GM23338 (cell line): ENCODE results near the gene GHRH. TPM values are rescaled to one million over a fixed set of nuclear protein-coding genes. Genes with fewer than 3 reads are reported as not detected.

Source experiments
- ATAC-seq: fragments of 200-7000 bp; cut with Tn5 transposase; 3 replicates; pipeline ENCODE4 v1.9.1; 2020
- DNase-seq: peaks from one replicate; pipeline ENCODE4 v3.0.0-alpha.2; 2015; ENCODE audit warnings: low spot score
- H2AFZ ChIP-seq: fragments of 200-600 bp; sonication (generic); 2 replicates; pipeline ENCODE4 v1.8.0; 2016; ENCODE audit warnings: antibody characterized with exemption, mild to moderate bottlenecking, moderate library complexity
- H3F3A ChIP-seq: fragments of 200-600 bp; sonication (generic); replicated peaks from 2 replicates; pipeline ENCODE4 v1.8.0; 2017; ENCODE audit warnings: antibody characterized with exemption, mixed run types, low read depth
- H3K27ac ChIP-seq: fragments of 200-600 bp; sonication (generic); 2 replicates; pipeline ENCODE4 v1.6.1; 2016; ENCODE audit warnings: low read depth
- H3K27me3 ChIP-seq: fragments of 200-600 bp; sonication (generic); 2 replicates; pipeline ENCODE4 v1.8.0; 2016; ENCODE audit warnings: mild to moderate bottlenecking, mixed run types, moderate library complexity; ENCODE audit not compliant: insufficient read depth
- H3K36me3 ChIP-seq: fragments of 200-600 bp; sonication (generic); 2 replicates; pipeline ENCODE4 v1.8.0; 2016; ENCODE audit warnings: mild to moderate bottlenecking; ENCODE audit not compliant: insufficient read depth
- H3K4me1 ChIP-seq: fragments of 200-600 bp; sonication (generic); 2 replicates; pipeline ENCODE4 v1.8.0; 2016; ENCODE audit warnings: mild to moderate bottlenecking, moderate library complexity; ENCODE audit not compliant: insufficient read depth
- H3K4me2 ChIP-seq: fragments of 200-600 bp; sonication (generic); 2 replicates; pipeline ENCODE4 v1.7.1; 2017; ENCODE audit warnings: mixed run types
- H3K4me3 ChIP-seq: fragments of 200-600 bp; sonication (generic); 2 replicates; pipeline ENCODE4 v1.6.1; 2016; ENCODE audit warnings: mixed run types
- H3K79me2 ChIP-seq: fragments of 200-600 bp; sonication (generic); replicated peaks from 2 replicates; pipeline ENCODE4 v1.8.0; 2017; ENCODE audit warnings: mild to moderate bottlenecking; ENCODE audit not compliant: insufficient read depth
- H3K9me2 ChIP-seq: fragments of 200-600 bp; sonication (generic); 2 replicates; pipeline ENCODE4 v1.8.0; 2017; ENCODE audit not compliant: insufficient read depth
- H4K20me1 ChIP-seq: fragments of 200-600 bp; sonication (generic); replicated peaks from 2 replicates; pipeline ENCODE4 v1.8.0; 2017; ENCODE audit warnings: mild to moderate bottlenecking; ENCODE audit not compliant: insufficient read depth
- H3K27ac Mint-ChIP-seq: 2 replicates; pipeline ENCODE4 v1.8.0; 2020; ENCODE audit warnings: inconsistent platforms, mild to moderate bottlenecking, moderate library complexity, mixed read lengths
- H3K27me3 Mint-ChIP-seq: 3 replicates; pipeline ENCODE4 v1.8.0; 2022; ENCODE audit warnings: low read depth, mild to moderate bottlenecking, moderate library complexity, mixed read lengths, inconsistent platforms; ENCODE audit not compliant: insufficient read depth, poor library complexity
- H3K36me3 Mint-ChIP-seq: 3 replicates; pipeline ENCODE4 v1.8.0; 2021; ENCODE audit warnings: low read depth, mild to moderate bottlenecking, inconsistent platforms, moderate library complexity, mixed read lengths
- H3K4me1 Mint-ChIP-seq: 3 replicates; pipeline ENCODE4 v1.8.0; 2020; ENCODE audit warnings: mild to moderate bottlenecking, inconsistent platforms, mixed read lengths
- H3K4me3 Mint-ChIP-seq: 3 replicates; pipeline ENCODE4 v1.8.0; 2021; ENCODE audit warnings: moderate library complexity, mild to moderate bottlenecking, inconsistent platforms, mixed read lengths
- H3K9me3 Mint-ChIP-seq: 3 replicates; pipeline ENCODE4 v1.8.0; 2020; ENCODE audit warnings: moderate library complexity, mild to moderate bottlenecking, inconsistent platforms, mixed read lengths
- CREB1 ChIP-seq: fragments of 250-450 bp; sonication (Bioruptor Pico); IDR thresholded peaks from 2 replicates; pipeline ENCODE4 v1.5.0; 2020; ENCODE audit warnings: low read depth, mild to moderate bottlenecking, moderate library complexity
- CTCF ChIP-seq, 2 experiments: fragments of 200-600 bp in 1 of 2; sonication (generic) in 1 of 2; conservative IDR thresholded peaks; 2 replicates each; pipeline versions ENCODE4 v1.5.1 to v1.6.1; 2016 to 2017; ENCODE audit warnings: antibody characterized with exemption in 2 of 2, low read depth in 2 of 2, mild to moderate bottlenecking in 2 of 2, moderate library complexity in 1 of 2
- ETS1 ChIP-seq: IDR thresholded peaks from 2 replicates; pipeline ENCODE4 v1.6.1; 2016; ENCODE audit warnings: antibody characterized with exemption
- EZH2 ChIP-seq: fragments of 200-600 bp; sonication (generic); IDR thresholded peaks from one replicate; pipeline ENCODE4 v1.8.0; 2017; ENCODE audit warnings: antibody characterized with exemption, mild to moderate bottlenecking, low read depth; ENCODE audit not compliant: unreplicated experiment
- EZH2phosphoT487 ChIP-seq: fragments of 200-600 bp; sonication (generic); IDR thresholded peaks from one replicate; pipeline ENCODE4 v1.8.1; 2018; ENCODE audit warnings: antibody characterized with exemption; ENCODE audit not compliant: unreplicated experiment
- JUNB ChIP-seq: IDR thresholded peaks from one replicate; pipeline ENCODE4 v1.6.1; 2016; ENCODE audit warnings: antibody characterized with exemption; ENCODE audit not compliant: unreplicated experiment
- NANOG ChIP-seq: IDR thresholded peaks from 2 replicates; pipeline ENCODE4 v1.6.1; 2016; ENCODE audit warnings: antibody characterized with exemption, borderline replicate concordance
- POLR2AphosphoS5 ChIP-seq: IDR thresholded peaks from 2 replicates; pipeline ENCODE4 v1.6.1; 2016; ENCODE audit warnings: antibody characterized with exemption, low read depth
- REST ChIP-seq: IDR thresholded peaks from one replicate; pipeline ENCODE4 v1.6.1; 2018; ENCODE audit warnings: antibody characterized with exemption; ENCODE audit not compliant: unreplicated experiment
- STAT1 ChIP-seq: IDR thresholded peaks from one replicate; pipeline ENCODE4 v1.6.1; 2016; ENCODE audit warnings: antibody characterized with exemption; ENCODE audit not compliant: unreplicated experiment
- ZNF114 ChIP-seq: fragments of 250-450 bp; sonication (Bioruptor Pico); IDR thresholded peaks from 2 replicates; pipeline ENCODE4 v1.5.0; 2020; ENCODE audit warnings: mild to moderate bottlenecking, moderate library complexity
- ZNF331 ChIP-seq: fragments of 250-450 bp; sonication (Bioruptor Pico); IDR thresholded peaks from 2 replicates; pipeline ENCODE4 v1.5.0; 2020; ENCODE audit warnings: low read depth, mild to moderate bottlenecking, moderate library complexity
- polyA plus RNA-seq: library from polyadenylated mRNA; unstranded; fragments of >200 nt; fragmentation: Nextera tagmentation; extraction: Ambion mirVana; gene quantifications from 2 replicates; pipeline ENCODE4 v1.2.1, GENCODE V29; 2016
- total RNA-seq: library from RNA; depleted of rRNA; stranded (reverse); fragments of >200 nt; shearing (Covaris generic); gene quantifications from 2 replicates; pipeline ENCODE4 v1.2.3, GENCODE V29; 2014
- TF ChIP-seq, protein P1 (sequence below): fragments of 250-450 bp; sonication (Bioruptor Pico); IDR thresholded peaks from 2 replicates; pipeline ENCODE4 v1.5.0; 2020; ENCODE audit warnings: mild to moderate bottlenecking, moderate library complexity

Gene GHRH
- total and polyA plus RNA-seq, 2 experiments from 2014 or later: 0.40 TPM; not detected in 1

- Mint-ChIP-seq H3K27ac (no peak overlapping the region), H3K4me1 (peaks cover 23% of the 10 kb centered on the region), H3K27me3 (peaks cover 6% of the 10 kb centered on the region), H3K9me3 (no peaks in the 10 kb centered on the region), H3K36me3 (peaks cover 50% of the 10 kb centered on the region), H3K4me3 (no peak overlapping the region)
- Histone ChIP-seq H3K4me1 (peaks cover 19% of the 10 kb centered on the region), H3K4me3 (no peak overlapping the region), H3K79me2 (no peaks in the 10 kb centered on the region), H3K4me2 (no peak overlapping the region), H2AFZ (no peak overlapping the region), H3F3A (peaks cover 16% of the 10 kb centered on the region), H4K20me1 (peaks cover 2% of the 10 kb centered on the region; the same call in 1 of the 2 replicates), H3K9me2 (no peaks in the 10 kb centered on the region), H3K27ac (peak overlapping the region; percentile 75; the same call in 1 of the 2 replicates), H3K36me3 (peaks cover 22% of the 10 kb centered on the region), H3K27me3 (no peaks in the 10 kb centered on the region)
- DNase-seq (no peak), ATAC-seq (no peak)
- TF ChIP-seq, protein P1, sequence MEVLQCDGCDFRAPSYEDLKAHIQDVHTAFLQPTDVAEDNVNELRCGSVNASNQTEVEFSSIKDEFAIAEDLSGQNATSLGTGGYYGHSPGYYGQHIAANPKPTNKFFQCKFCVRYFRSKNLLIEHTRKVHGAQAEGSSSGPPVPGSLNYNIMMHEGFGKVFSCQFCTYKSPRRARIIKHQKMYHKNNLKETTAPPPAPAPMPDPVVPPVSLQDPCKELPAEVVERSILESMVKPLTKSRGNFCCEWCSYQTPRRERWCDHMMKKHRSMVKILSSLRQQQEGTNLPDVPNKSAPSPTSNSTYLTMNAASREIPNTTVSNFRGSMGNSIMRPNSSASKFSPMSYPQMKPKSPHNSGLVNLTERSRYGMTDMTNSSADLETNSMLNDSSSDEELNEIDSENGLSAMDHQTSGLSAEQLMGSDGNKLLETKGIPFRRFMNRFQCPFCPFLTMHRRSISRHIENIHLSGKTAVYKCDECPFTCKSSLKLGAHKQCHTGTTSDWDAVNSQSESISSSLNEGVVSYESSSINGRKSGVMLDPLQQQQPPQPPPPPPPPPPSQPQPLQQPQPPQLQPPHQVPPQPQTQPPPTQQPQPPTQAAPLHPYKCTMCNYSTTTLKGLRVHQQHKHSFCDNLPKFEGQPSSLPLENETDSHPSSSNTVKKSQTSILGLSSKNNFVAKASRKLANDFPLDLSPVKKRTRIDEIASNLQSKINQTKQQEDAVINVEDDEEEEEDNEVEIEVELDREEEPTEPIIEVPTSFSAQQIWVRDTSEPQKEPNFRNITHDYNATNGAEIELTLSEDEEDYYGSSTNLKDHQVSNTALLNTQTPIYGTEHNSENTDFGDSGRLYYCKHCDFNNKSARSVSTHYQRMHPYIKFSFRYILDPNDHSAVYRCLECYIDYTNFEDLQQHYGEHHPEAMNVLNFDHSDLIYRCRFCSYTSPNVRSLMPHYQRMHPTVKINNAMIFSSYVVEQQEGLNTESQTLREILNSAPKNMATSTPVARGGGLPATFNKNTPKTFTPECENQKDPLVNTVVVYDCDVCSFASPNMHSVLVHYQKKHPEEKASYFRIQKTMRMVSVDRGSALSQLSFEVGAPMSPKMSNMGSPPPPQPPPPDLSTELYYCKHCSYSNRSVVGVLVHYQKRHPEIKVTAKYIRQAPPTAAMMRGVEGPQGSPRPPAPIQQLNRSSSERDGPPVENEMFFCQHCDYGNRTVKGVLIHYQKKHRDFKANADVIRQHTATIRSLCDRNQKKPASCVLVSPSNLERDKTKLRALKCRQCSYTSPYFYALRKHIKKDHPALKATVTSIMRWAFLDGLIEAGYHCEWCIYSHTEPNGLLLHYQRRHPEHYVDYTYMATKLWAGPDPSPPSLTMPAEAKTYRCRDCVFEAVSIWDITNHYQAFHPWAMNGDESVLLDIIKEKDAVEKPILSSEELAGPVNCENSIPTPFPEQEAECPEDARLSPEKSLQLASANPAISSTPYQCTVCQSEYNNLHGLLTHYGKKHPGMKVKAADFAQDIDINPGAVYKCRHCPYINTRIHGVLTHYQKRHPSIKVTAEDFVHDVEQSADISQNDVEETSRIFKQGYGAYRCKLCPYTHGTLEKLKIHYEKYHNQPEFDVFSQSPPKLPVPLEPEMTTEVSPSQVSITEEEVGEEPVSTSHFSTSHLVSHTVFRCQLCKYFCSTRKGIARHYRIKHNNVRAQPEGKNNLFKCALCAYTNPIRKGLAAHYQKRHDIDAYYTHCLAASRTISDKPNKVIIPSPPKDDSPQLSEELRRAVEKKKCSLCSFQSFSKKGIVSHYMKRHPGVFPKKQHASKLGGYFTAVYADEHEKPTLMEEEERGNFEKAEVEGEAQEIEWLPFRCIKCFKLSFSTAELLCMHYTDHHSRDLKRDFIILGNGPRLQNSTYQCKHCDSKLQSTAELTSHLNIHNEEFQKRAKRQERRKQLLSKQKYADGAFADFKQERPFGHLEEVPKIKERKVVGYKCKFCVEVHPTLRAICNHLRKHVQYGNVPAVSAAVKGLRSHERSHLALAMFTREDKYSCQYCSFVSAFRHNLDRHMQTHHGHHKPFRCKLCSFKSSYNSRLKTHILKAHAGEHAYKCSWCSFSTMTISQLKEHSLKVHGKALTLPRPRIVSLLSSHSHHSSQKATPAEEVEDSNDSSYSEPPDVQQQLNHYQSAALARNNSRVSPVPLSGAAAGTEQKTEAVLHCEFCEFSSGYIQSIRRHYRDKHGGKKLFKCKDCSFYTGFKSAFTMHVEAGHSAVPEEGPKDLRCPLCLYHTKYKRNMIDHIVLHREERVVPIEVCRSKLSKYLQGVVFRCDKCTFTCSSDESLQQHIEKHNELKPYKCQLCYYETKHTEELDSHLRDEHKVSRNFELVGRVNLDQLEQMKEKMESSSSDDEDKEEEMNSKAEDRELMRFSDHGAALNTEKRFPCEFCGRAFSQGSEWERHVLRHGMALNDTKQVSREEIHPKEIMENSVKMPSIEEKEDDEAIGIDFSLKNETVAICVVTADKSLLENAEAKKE (CRISPR knock-in tag): no peak
- TF ChIP-seq JUNB (no peak), ZNF114 (CRISPR knock-in tag) (no peak), STAT1 (no peak), EZH2phosphoT487 (no peak), ETS1 (no peak), EZH2 (no peak), CREB1 (CRISPR knock-in tag) (no peak), REST (no peak), POLR2AphosphoS5 (no peak), NANOG (no peak), ZNF331 (CRISPR knock-in tag) (no peak), CTCF (conservative IDR thresholded peaks at IDR 0.05; ENCODE audit: low read depth in 2 of 2) (no peak)
Measured at GRCh38 chr20:37244572-37244957, 17.0 kb downstream of the GHRH start.
